Endothelial cell of hepatic sinusoid (primary cell): ENCODE data around the gene DEAF1.
"Not testable (repeated sequence)": the region's sequence is repeated elsewhere in the genome, so short reads cannot be mapped to it uniquely, and the experiment has no call there.

Experiments
- in situ Hi-C: cut with HindIII; loops from 2 replicates; pipeline ENCODE4 v1.10.0; 2017; ENCODE audit warnings: low sequenced_read_pairs

The DEAF1 gene

GRCh38 chr11:702462-703461 lies 7.7 kb upstream of the DEAF1 start:
- in situ Hi-C loops: no loop called here

DNA sequence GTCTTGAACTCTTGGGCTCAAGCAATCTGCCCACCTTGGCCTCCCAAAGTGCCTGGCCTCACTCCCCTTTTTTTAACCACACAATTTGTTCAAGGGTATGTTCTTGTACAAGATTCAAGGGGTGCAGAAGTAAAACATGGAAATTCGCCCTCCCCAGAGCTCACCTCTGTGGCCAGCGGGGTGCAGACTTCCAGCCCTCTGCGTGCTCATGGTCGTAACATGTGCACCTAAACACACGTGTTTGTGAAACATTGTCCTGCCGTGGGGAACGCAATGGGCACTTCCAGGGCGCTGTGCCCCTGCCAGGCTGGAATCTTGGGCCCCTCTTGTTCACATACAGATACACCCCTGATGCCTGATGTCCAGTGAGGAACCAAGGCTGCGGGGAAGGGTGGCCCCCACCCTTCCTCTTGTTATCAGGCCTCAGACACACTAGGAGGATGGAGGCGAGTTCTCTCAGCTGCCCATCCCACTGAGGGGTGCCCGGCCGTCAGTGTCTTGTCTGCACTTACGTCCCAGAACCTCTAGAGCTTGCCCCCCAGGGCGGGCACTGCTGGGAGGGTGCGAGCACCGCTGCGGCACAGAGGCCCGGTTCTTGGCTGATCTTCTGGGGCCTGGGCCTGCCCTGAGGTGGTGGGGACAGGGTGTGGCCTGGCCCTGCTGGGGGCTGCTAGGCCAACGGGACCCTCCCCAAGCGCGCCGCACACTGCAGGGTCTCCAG lies 6.9 kb upstream of the DEAF1 start:
- in situ Hi-C loops: no loop called here

GRCh38 chr11:699753-700152 lies 4.7 kb upstream of the DEAF1 start:
- in situ Hi-C loops: no loop called here

GRCh38 chr11:699116-699508 lies 4.1 kb upstream of the DEAF1 start:
- in situ Hi-C loops: no loop called here

GRCh38 chr11:698493-699115 lies 3.6 kb upstream of the DEAF1 start:
- in situ Hi-C loops: no loop called here

DNA sequence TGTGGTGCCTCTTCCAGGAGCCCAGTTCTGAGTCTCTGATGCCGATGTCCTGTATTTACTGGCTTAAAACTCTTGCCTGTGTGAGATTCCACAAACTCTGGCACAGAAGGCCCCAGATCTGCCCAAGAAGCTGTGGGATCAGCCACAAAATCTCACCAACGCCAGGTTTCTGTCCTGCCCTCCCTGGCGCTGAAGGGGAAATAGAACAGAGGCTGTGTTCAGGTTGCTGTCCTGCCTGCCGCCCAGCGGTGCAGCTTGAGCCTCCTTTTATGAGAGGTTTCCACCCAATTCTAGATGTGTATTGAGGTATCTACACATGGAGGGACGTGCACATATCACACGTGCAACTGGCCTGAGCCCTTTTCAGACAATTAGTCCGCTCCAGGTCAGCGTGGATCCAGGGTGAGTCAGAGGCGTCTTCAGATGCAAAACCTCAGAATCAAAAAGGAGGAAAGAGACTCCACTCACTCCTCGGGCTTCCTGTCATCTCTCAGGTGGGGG lies 2.8 kb upstream of the DEAF1 start:
- in situ Hi-C loops: no loop called here

DNA sequence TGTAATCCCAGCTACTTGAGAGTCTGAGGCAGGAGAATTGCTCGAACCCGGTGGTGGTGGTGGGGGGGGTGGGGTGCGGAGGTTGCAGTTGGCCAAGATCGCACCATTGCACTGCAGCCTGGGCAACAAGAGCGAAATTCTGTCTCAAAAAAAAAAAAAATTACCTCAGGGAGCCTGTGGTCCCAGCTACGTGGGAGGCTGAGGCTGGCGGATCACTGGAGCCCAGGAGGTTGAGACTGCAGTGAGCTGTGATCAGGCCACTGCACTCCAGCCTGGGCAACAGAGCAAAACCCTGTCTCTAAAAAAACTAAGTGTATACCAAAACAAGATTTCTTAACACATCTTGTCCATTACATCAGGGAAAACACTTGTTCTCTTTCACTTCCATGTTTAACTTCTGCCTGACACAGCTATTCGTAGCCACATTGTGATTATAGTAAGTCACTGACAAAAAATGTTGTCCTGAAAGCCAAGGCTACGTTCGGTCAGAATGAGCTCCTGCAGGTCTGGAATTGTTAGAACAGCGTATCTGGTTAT lies 2.0 kb upstream of the DEAF1 start:
- in situ Hi-C loops: no loop called here

DNA sequence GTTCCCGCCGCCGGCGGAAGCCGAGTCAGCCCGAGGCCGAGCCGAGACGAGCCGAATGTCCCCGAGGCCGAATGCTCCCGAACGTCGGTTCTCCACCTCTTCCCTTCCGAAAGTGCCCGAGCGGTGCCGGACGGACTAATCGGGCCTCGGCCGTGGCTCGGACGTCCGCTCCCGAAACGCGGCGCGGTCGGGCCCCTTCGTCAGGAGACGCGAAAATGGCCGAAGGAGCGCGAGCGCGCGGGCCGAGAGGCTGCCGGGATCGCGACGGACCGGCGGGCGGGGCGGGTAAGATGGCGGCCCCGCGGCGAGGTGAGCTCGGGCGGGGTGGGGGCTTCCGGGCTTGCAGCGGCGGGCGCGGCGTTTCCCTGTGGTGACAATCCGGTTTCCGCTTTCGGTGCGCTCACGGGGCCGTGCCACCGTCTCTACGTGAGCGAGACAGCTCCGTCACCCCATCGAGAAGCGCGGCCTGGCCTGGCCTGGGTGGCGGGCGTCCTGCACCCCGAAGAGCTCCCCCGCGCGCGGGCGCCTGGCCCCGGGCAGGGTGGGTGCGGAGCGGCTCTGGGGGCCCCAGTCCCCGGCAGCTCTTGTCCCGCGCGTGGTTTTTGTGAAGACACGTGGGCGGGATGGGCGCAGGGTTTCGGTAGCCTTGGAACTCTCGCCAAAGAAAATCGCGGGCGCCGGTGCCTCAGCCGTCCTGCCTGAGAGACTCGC lies 671 bp upstream of the DEAF1 start, which contains the start of gene TMEM80:
Gene TMEM80, plus strand, starts transcription at position 279 of the 711 bp plus-strand sequence. Its CDS starts 12 bp downstream, at position 291.
- in situ Hi-C loops: no loop called here

GRCh38 chr11:695288-695537 lies 191 bp upstream of the DEAF1 start:
- in situ Hi-C loops: no loop called here

DNA sequence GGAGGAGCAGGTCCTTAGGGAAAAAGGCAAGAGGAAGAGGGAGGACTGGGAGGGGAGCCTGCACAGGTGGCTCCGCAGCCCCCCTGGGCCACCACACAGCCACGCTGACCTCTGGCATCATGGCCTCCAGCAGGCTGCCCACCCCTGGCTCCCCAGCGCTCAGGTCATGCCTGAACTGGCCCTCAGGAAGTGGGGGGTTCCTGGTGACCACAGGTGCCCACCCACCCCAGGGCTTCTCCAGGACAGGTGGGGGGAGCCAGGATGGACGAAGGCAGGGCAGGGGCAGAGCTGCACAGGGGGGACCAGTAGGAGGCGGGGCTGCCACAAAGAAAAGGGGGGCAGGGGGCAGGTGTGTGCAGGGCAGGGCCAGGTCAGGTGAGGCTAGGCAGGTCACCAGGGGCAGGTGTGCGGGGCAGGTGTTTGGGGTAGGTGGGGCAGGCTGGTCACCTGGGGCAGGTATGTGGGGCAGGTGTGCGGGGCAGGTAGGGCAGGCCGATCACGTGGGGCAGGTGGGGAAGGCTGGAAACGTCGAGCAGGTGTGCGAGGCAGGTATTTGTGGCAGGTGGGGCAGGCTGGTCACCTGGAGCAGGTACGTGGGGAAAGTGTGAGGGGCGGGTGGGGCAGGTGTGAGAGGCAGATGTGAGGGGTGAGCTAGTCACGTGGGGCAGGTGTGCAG lies 997 bp downstream of the DEAF1 start:
- in situ Hi-C loops: no loop called here

DNA sequence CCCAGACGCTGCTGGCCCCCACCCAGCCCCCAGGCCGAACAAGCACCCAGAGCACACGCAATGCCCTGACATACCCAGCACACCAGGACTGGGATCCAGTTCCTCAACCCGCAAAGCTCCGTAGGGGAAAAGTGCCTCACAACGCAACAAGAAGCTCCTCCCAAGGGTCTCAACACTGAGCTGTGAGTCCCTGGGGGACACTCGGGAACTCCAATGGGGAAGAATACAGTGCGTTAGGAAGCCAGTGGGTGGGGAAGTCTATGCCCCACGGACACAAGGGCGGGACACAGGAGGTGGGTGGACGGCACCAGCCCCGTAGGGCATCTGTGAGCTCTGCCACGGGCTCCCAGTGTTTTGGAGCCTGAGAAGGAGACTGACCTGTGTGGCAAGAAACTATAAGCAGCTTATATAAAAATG lies 1.6 kb downstream of the DEAF1 start:
- in situ Hi-C loops: no loop called here

DNA sequence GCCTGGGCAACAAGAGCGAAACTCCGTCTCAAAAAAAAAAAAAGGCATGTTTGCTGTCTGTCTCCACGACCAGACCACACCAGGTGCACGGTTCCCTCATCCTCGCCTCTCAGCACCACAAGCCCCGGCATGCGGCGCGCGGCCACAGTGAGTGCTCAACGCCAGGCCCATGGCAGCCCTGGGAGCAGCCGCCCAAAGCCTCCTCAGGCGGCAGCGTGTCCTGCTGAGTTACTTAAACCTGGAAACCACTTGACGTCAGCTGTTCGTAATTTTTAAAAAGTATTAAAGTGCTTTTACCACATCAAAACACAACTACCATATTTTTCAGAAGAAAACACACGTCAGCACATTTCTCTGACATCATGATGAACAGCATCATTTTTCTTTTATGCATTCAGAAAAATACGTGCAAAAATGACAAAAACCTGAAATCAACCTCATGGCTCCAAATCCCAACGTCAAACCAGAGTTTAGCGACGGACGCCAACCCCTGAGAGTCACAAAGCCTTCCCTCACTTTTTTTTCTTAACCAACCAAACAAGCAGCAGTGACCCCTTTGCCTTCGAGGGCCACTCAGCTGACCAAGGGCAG lies 2.1 kb downstream of the DEAF1 start:
- in situ Hi-C loops: no loop called here

GRCh38 chr11:691710-692590 lies 3.1 kb downstream of the DEAF1 start:
- in situ Hi-C loops: no loop called here

DNA sequence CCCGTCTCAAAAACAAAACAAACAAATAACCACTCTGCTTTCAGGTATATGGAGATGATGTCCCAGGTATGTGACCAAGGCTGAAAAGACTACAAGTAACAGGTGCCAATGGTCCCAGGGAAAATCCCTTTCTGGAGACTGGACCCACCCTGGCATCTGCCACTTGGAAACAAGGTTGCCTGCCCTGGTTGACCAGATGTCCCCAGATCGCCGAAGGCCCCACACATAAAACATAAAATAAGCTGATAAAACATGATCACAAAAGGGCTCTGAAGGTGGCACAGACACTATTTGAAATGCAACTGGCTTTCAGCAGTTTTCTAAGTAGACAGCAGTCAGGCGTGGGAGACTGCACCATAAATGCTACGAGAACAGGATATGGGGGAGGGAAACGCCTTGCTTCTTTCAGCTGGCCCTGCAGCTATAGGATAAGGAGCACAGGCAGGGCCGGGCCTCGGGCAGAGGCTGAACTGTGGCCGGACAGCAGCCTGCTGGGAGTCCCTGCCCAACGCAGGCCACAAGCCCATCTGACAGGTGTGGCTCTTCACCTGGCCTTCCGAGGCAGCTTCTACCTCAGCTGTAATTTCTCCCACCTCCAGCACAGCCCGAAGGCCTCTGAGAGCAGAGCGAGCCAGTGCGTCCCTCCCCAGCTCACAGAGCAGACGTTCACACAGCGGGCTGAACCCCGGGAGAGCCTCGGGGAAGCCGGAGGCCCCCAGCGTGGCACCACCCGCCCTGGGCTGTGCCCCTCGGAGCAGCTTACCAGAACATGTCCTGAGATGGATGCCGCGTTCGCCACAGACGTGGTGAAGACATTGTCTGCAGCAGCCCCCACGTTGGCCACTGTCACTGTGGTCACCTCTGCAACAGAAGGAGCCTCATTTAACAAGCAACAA lies 4.0 kb downstream of the DEAF1 start:
- in situ Hi-C loops: no loop called here

DNA sequence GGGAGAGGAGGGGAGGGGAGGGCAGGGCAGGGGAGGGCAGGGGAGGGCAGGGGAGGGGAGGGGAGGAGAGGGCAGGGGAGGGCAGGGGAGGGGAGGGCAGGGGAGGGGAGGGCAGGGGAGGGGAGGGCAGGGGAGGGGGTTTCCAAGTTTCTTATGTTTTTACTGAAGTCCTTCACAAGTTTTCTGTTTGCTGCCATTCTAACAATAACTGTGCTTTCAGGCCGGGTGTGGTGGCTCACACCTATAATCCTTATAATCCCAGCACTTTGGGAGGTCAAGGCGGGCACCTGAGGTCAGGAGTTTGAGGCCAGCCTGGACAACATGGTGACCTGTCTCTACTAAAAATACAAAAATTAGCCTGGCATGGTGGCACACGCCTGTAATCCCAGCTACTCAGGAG lies 4.8 kb downstream of the DEAF1 start:
- in situ Hi-C loops: not testable (repeated sequence)

DNA sequence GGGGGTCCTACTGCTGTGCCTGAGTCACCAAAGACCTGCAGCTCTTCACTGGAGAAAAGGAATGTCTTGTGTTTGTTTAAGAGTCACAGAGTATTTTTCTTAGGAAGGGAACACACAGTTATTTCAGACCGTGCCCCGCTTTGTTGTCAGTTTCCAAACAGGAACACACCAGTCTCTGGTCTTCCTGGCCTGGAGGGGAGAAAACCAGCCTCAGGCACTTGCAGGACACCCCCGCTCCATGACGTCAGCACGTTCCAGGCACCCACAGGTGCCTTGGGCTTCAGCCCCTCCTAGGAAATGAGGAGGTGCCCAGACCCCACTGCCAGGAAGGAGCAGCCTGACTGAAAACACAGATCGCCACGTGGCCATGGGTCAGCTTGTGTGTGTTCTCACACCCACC lies 5.4 kb downstream of the DEAF1 start:
- in situ Hi-C loops: no loop called here

DNA sequence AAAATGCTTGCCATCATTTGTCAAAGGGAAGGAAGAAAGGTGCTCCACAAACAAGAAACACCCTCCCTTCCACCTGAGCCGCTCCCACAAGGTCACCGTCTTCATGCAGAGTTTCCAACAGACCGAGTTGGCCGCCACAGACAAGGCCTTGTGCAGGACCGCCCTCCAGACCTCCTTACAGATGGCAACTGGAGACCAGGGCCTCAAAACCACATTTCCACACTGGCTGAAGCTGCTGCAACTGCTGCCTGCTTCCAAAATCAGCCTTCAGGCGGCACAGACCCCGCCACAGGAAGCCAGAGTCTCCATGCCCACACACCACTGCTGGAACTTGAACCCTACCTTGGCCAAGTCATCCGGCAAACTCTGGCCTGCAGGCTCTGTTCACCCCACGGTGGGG lies 6.3 kb downstream of the DEAF1 start:
- in situ Hi-C loops: no loop called here

DNA sequence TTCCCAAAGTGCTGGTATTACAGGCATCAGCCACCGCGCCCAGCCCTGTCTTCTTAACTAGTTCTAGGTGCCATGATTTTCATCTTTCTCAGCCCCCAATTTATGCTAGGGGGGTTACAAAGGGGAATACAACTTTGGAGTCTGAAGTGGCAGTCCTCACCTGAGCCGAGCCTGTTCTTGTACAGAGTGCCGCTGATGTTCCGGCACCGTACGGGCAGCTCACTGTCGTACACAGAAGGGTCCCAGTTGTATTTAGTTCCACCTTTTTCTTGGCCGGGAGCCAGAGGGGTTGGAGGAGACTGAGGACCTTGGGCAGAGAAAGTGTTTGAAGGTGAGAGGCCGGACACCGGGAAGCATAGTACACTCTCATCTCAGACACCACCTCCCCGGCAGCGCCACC lies 7.3 kb downstream of the DEAF1 start:
- in situ Hi-C loops: no loop called here
